ENCODE results near the gene MS4A4E.

GRCh38 chr11:60165951-60166350 lies 77.0 kb downstream of the MS4A4E start:
- no peak for TF ChIP-seq TAF1 (IDR thresholded peaks at IDR 0.05; ENCODE audit: borderline replicate concordance, insufficient read depth, low read length)
- TF ChIP-seq, protein P1, sequence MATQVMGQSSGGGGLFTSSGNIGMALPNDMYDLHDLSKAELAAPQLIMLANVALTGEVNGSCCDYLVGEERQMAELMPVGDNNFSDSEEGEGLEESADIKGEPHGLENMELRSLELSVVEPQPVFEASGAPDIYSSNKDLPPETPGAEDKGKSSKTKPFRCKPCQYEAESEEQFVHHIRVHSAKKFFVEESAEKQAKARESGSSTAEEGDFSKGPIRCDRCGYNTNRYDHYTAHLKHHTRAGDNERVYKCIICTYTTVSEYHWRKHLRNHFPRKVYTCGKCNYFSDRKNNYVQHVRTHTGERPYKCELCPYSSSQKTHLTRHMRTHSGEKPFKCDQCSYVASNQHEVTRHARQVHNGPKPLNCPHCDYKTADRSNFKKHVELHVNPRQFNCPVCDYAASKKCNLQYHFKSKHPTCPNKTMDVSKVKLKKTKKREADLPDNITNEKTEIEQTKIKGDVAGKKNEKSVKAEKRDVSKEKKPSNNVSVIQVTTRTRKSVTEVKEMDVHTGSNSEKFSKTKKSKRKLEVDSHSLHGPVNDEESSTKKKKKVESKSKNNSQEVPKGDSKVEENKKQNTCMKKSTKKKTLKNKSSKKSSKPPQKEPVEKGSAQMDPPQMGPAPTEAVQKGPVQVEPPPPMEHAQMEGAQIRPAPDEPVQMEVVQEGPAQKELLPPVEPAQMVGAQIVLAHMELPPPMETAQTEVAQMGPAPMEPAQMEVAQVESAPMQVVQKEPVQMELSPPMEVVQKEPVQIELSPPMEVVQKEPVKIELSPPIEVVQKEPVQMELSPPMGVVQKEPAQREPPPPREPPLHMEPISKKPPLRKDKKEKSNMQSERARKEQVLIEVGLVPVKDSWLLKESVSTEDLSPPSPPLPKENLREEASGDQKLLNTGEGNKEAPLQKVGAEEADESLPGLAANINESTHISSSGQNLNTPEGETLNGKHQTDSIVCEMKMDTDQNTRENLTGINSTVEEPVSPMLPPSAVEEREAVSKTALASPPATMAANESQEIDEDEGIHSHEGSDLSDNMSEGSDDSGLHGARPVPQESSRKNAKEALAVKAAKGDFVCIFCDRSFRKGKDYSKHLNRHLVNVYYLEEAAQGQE (IDR thresholded peaks at IDR 0.05; ENCODE audit: insufficient read depth in 1 of 2, low read depth in 2 of 2, low read length in 2 of 2): no peak
